Neural cell (in vitro differentiated cells): ENCODE data around the gene RBPJL. TPM values are rescaled to one million over a fixed set of nuclear protein-coding genes. Genes with fewer than 3 reads are reported as not detected.

Source experiments
- H2AFZ ChIP-seq: fragments of 200-600, 300-800 bp; sonication (generic), shearing (Covaris generic); 2 replicates; pipeline ENCODE4 v1.6.0; 2014; ENCODE audit warnings: low read depth, mild to moderate bottlenecking, antibody characterized with exemption, low read length, moderate library complexity
- H3F3A ChIP-seq: fragments of 200-600 bp; shearing (Covaris generic); 2 replicates; pipeline ENCODE4 v1.6.1; 2016; ENCODE audit warnings: mild to moderate bottlenecking, moderate library complexity, mixed read lengths, antibody characterized with exemption, low read length; ENCODE audit not compliant: insufficient read depth, poor library complexity, severe bottlenecking
- H3K27ac ChIP-seq: fragments of 200-600, 300-800 bp; sonication (generic), shearing (Covaris generic); 2 replicates; pipeline ENCODE4 v1.5.1; 2014; ENCODE audit warnings: mild to moderate bottlenecking, low read length, moderate library complexity
- H3K27me3 ChIP-seq: fragments of 300-800, 200-600 bp; sonication (generic), shearing (Covaris generic); 2 replicates; pipeline ENCODE4 v1.6.0; 2014; ENCODE audit warnings: mild to moderate bottlenecking, low read depth, low read length, moderate library complexity; ENCODE audit not compliant: insufficient read depth
- H3K36me3 ChIP-seq: fragments of 300-800, 200-600 bp; sonication (generic), shearing (Covaris generic); 2 replicates; pipeline ENCODE4 v1.5.1; 2014; ENCODE audit warnings: mild to moderate bottlenecking, antibody characterized with exemption, low read length, moderate library complexity; ENCODE audit not compliant: insufficient read depth
- H3K4me2 ChIP-seq: fragments of 300-800, 200-600 bp; sonication (generic), shearing (Covaris generic); 2 replicates; pipeline ENCODE4 v1.6.0; 2014; ENCODE audit warnings: mild to moderate bottlenecking, low read length
- H3K4me3 ChIP-seq: fragments of 300-800, 200-600 bp; sonication (generic), shearing (Covaris generic); 2 replicates; pipeline ENCODE4 v1.5.1; 2014; ENCODE audit warnings: mild to moderate bottlenecking, low read length, moderate library complexity
- H3K79me2 ChIP-seq: fragments of 200-600 bp; shearing (Covaris generic); replicated peaks from 2 replicates; pipeline ENCODE4 v1.6.0; 2014; ENCODE audit warnings: mild to moderate bottlenecking, low read length, moderate library complexity; ENCODE audit not compliant: insufficient read depth
- H3K9ac ChIP-seq: fragments of 300-800, 200-600 bp; sonication (generic), shearing (Covaris generic); 2 replicates; pipeline ENCODE4 v1.6.1; 2016; ENCODE audit warnings: mild to moderate bottlenecking, low read length, mixed read lengths
- H3K9me2 ChIP-seq: fragments of 200-600 bp; shearing (Covaris generic); 2 replicates; pipeline ENCODE4 v1.6.1; 2016; ENCODE audit warnings: mild to moderate bottlenecking, low read length, mixed read lengths; ENCODE audit not compliant: insufficient read depth
- H3K9me3 ChIP-seq: fragments of 200-600, 300-800 bp; sonication (generic), shearing (Covaris generic); 2 replicates; pipeline ENCODE4 v1.6.1; 2016; ENCODE audit warnings: mild to moderate bottlenecking, mixed run types, low read length, moderate library complexity, mixed read lengths
- H4K20me1 ChIP-seq: fragments of 200-600 bp; shearing (Covaris generic); 2 replicates; pipeline ENCODE4 v1.6.1; 2016; ENCODE audit warnings: mild to moderate bottlenecking, mixed run types; ENCODE audit not compliant: insufficient read depth
- CTCF ChIP-seq: fragments of 450-650 bp; IDR thresholded peaks from 2 replicates; pipeline ENCODE4 v1.5.1; 2014; ENCODE audit warnings: antibody characterized with exemption, mild to moderate bottlenecking, moderate library complexity; ENCODE audit not compliant: poor library complexity, severe bottlenecking
- EP300 ChIP-seq: fragments of 450-650 bp; conservative IDR thresholded peaks from 2 replicates; pipeline ENCODE4 v1.6.1; 2014; ENCODE audit warnings: antibody characterized with exemption, mild to moderate bottlenecking, moderate library complexity; ENCODE audit not compliant: poor library complexity, severe bottlenecking
- EZH2 ChIP-seq: fragments of 200-600, 300-800 bp; shearing (Covaris generic), sonication (generic); IDR thresholded peaks from 2 replicates; pipeline ENCODE4 v1.6.1; 2014; ENCODE audit warnings: antibody characterized with exemption, low read length, borderline replicate concordance, mild to moderate bottlenecking; ENCODE audit not compliant: insufficient read depth, poor library complexity, severe bottlenecking
- MXI1 ChIP-seq: fragments of 450-650 bp; conservative IDR thresholded peaks from 2 replicates; pipeline ENCODE4 v1.6.1; 2014; ENCODE audit warnings: antibody characterized with exemption, mild to moderate bottlenecking; ENCODE audit not compliant: poor library complexity, severe bottlenecking
- POLR2AphosphoS5 ChIP-seq: IDR thresholded peaks from 2 replicates; pipeline ENCODE4 v1.6.1; 2012
- RAD21 ChIP-seq: fragments of 450-650 bp; conservative IDR thresholded peaks from 2 replicates; pipeline ENCODE4 v1.6.1; 2014; ENCODE audit warnings: antibody characterized with exemption, mild to moderate bottlenecking, moderate library complexity
- REST ChIP-seq: IDR thresholded peaks from 2 replicates; pipeline ENCODE4 v1.6.1; 2012; ENCODE audit warnings: borderline replicate concordance
- SMC3 ChIP-seq: fragments of 450-650 bp; conservative IDR thresholded peaks from 2 replicates; pipeline ENCODE4 v1.6.1; 2014; ENCODE audit warnings: antibody characterized with exemption, mild to moderate bottlenecking, moderate library complexity; ENCODE audit not compliant: poor library complexity
- TAF1 ChIP-seq: IDR thresholded peaks from 2 replicates; pipeline ENCODE4 v1.6.1; 2012; ENCODE audit warnings: low read depth
- polyA plus RNA-seq: library from polyadenylated mRNA; depleted of rRNA; stranded (reverse); fragments of >200 nt; gene quantifications from 2 replicates; pipeline ENCODE4 v1.2.3, GENCODE V29; 2014

The RBPJL gene
- polyA plus RNA-seq, 1 donor from 2014 or later: not detected

GRCh38 chr20:45301824-45302271 lies 4.8 kb upstream of the RBPJL start:
- H4K20me1 ChIP-seq: no peaks in the 10 kb centered on the region
- H3K4me2 ChIP-seq: no peak overlapping the region
- TF ChIP-seq RAD21 (no peak), TAF1 (no peak), REST (no peak), MXI1 (no peak), SMC3 (no peak)
- H3K27me3 ChIP-seq: no peaks in the 10 kb centered on the region
- no peaks in the 10 kb centered on the region for H3K79me2 ChIP-seq
- no peak overlapping the region for H3K9ac ChIP-seq
- H3K27ac ChIP-seq: no peak overlapping the region
- no peaks in the 10 kb centered on the region for H3K9me3 ChIP-seq
- H2AFZ ChIP-seq: no peak overlapping the region
- no peaks in the 10 kb centered on the region for H3K9me2 ChIP-seq
- no peak overlapping the region for H3K4me3 ChIP-seq
- H3K36me3 ChIP-seq: no peaks in the 10 kb centered on the region
- no peaks in the 10 kb centered on the region for H3F3A ChIP-seq

DNA sequence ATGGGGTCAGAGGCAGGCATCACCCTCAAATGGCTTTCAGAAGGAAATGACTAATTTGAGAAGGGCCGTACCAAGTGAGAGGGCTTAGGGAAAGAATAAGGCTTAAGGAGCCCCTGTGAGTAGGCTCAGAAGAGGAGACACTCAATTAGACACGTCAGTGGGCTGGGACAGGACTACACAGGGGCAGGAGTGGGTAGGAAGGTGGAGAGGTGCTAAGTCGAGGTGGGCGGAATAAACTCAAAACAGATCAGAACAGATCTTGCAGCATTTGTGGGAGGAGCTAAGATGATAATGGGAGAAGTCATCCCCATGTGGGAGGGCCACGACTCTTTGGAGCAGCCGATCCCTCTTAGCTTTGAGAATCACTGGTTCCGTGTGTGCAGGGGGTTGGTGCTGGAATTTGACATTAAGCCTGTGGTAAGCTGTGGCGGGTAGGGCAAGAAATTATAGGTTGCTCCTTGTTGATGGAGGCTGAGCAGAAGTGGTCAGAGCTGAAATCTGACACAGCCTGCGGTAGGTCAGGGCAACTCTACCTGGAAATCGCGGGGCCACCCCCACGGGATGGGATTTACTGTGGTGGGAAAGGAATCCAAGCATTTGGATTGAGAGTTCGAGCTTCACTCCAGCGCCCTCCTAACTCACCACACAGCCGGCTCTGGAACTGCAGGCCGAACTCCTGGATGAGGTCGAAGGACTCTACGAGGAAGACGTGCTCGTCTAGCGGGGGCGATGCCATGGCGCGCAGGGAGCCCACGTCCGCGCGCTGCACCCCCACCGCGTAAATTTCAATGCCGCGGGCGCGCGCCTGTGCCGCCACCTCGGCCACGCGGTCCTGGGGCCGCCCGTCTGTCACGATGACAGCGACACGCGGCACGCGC lies 2.8 kb upstream of the RBPJL start:
- Histone ChIP-seq H4K20me1 (no peaks in the 10 kb centered on the region), H3K27me3 (no peaks in the 10 kb centered on the region), H3K9me3 (no peaks in the 10 kb centered on the region), H3K27ac (no peak overlapping the region), H3K4me2 (no peak overlapping the region), H3K9me2 (no peaks in the 10 kb centered on the region), H3K9ac (no peak overlapping the region), H3K4me3 (no peak overlapping the region), H3K79me2 (no peaks in the 10 kb centered on the region), H2AFZ (no peak overlapping the region), H3K36me3 (no peaks in the 10 kb centered on the region), H3F3A (no peaks in the 10 kb centered on the region)
- no peak for TF ChIP-seq EP300
- no peak for TF ChIP-seq REST
- no peak for TF ChIP-seq CTCF
- no peak for TF ChIP-seq SMC3
- TF ChIP-seq RAD21: no peak
- TF ChIP-seq EZH2: no peak
- TF ChIP-seq POLR2AphosphoS5: no peak
- TF ChIP-seq TAF1: no peak
- TF ChIP-seq MXI1: no peak
